Mucosa of descending colon (tissue), 3 donors: ENCODE data around the gene SREBF2. TPM values are rescaled to one million over a fixed set of nuclear protein-coding genes. Genes with fewer than 3 reads are reported as not detected.

Experiments used
- ATAC-seq: fragments of 200-7000 bp; cut with Tn5 transposase; one replicate; pipeline ENCODE4 v1.9.1; 2020; ENCODE audit warnings: mild to moderate bottlenecking, moderate library complexity
- DNase-seq, 3 donors: peaks; one replicate each; pipeline ENCODE4 v3.0.0-alpha.2; 2020
- H3K36me3 ChIP-seq: fragments of 200-600 bp; one replicate; pipeline ENCODE4 v1.8.0; 2021; ENCODE audit warnings: low read depth, mild to moderate bottlenecking
- H3K4me1 ChIP-seq: fragments of 200-600 bp; one replicate; pipeline ENCODE4 v1.8.0; 2021; ENCODE audit warnings: low read depth, mild to moderate bottlenecking
- H3K4me3 ChIP-seq: fragments of 200-600 bp; one replicate; pipeline ENCODE4 v1.8.0; 2021; ENCODE audit warnings: mild to moderate bottlenecking
- H3K9me3 ChIP-seq: fragments of 200-600 bp; one replicate; pipeline ENCODE4 v1.8.0; 2021; ENCODE audit warnings: mild to moderate bottlenecking
- CTCF ChIP-seq: fragments of 200-600 bp; IDR thresholded peaks from one replicate; pipeline ENCODE4 v1.8.0; 2022; ENCODE audit warnings: antibody characterized with exemption, mild to moderate bottlenecking
- intact Hi-C, 2 donors: fragments of 100-400 bp; cut with DNase I in 1 of 2; cut with micrococcal nuclease in 1 of 2; formaldehyde crosslinking; loops; one replicate each; pipeline versions ENCODE4 v1.11.0 to v1.11.1; 2022; cut with DNase I, micrococcal nuclease
- total RNA-seq, 3 donors: library from RNA; stranded (reverse); fragmentation: NEBNext Ultra II Directional in 2 of 3; extraction: Animal tissue kit (Norgen Biotek cat#: 25700) in 2 of 3; gene quantifications; one replicate each; pipeline versions ENCODE4 v1.2.1 to v1.2.4, GENCODE V29; 2021 to 2023
- donor health status: DM: no; HTN: no; CAD: no; lungs with moderate emphysema.
- donor health status: DM: no; HTN: no; CAD: no.
- donor health status: DM: no; HTN: yes; CAD: no.

The SREBF2 gene
- total RNA-seq, 3 donors from 2014 or later = 139 to 254 (median 169) TPM

- Histone ChIP-seq H3K4me1 (peaks cover 17% of the 10 kb centered on the region), H3K9me3 (no peaks in the 10 kb centered on the region), H3K4me3 (no peak overlapping the region), H3K36me3 (no peaks in the 10 kb centered on the region)
- DNase-seq = peak in 2 of 3 donors; percentile 43 to 55
- peak; percentile 82 for ATAC-seq
- TF ChIP-seq CTCF = no peak
- intact Hi-C loops = no loop called here
Observed at GRCh38 chr22:41856469-41856868, 23.6 kb downstream of the SREBF2 start.

- Histone ChIP-seq H3K9me3 (no peaks in the 10 kb centered on the region), H3K36me3 (no peaks in the 10 kb centered on the region), H3K4me1 (peaks cover 24% of the 10 kb centered on the region), H3K4me3 (no peak overlapping the region)
- intact Hi-C loops = no loop called here
- peak; percentile 58 for ATAC-seq
- peak; percentile 8 for TF ChIP-seq CTCF
- peak in 1 of 3 donors; percentile 59 for DNase-seq
Observed at GRCh38 chr22:41857155-41857859, 24.4 kb downstream of the SREBF2 start.

- ATAC-seq (no peak), DNase-seq (no peak)
- Histone ChIP-seq H3K9me3 (no peaks in the 10 kb centered on the region), H3K36me3 (no peaks in the 10 kb centered on the region), H3K4me1 (peaks cover 29% of the 10 kb centered on the region), H3K4me3 (no peak overlapping the region)
- intact Hi-C loops = no loop called here
- no peak for TF ChIP-seq CTCF
Observed at GRCh38 chr22:41857860-41858199, 24.9 kb downstream of the SREBF2 start.

- DNase-seq (no peak), ATAC-seq (peak; percentile 43)
- H3K4me1 ChIP-seq = peaks cover 21% of the 10 kb centered on the region
- no peaks in the 10 kb centered on the region for H3K36me3 ChIP-seq
- H3K9me3 ChIP-seq = no peaks in the 10 kb centered on the region
- intact Hi-C loops = no loop called here
- H3K4me3 ChIP-seq = no peak overlapping the region
- TF ChIP-seq CTCF = no peak
Observed at GRCh38 chr22:41862160-41862529, 29.2 kb downstream of the SREBF2 start.

GRCh38 chr22:41862530-41863266, 29.8 kb downstream of the SREBF2 start:
- DNase-seq (no peak), ATAC-seq (peak; percentile 35)
- peaks cover 15% of the 10 kb centered on the region for H3K4me1 ChIP-seq
- no peaks in the 10 kb centered on the region for H3K36me3 ChIP-seq
- no peak for TF ChIP-seq CTCF
- intact Hi-C loops = no loop called here
- H3K9me3 ChIP-seq = no peaks in the 10 kb centered on the region
- no peak overlapping the region for H3K4me3 ChIP-seq
